Stimulated activated memory B cell treated with anti-CD40 and anti-IgM and Interleukin-4, amounts not matched to agents 10 μg/mL and 1 μg/mL and 100 μg/mL, for 72 hours (primary cell): ENCODE measurements around the gene AGBL1.

ENCODE experiments used
- ATAC-seq: fragments of 150-1000 bp; cut with Tn5 transposase; 2 replicates; pipeline ENCODE4 v1.10.0; 2021
- H3K27ac Mint-ChIP-seq: one replicate; pipeline ENCODE4 v1.8.0; 2022; ENCODE audit warnings: mild to moderate bottlenecking, mixed read lengths
- H3K27me3 Mint-ChIP-seq: one replicate; pipeline ENCODE4 v1.8.0; 2022; ENCODE audit warnings: mixed read lengths
- H3K36me3 Mint-ChIP-seq: one replicate; pipeline ENCODE4 v1.8.0; 2022; ENCODE audit warnings: mixed read lengths
- H3K4me1 Mint-ChIP-seq: one replicate; pipeline ENCODE4 v1.8.0; 2022; ENCODE audit warnings: mixed read lengths
- H3K4me3 Mint-ChIP-seq: one replicate; pipeline ENCODE4 v1.8.0; 2022; ENCODE audit warnings: mild to moderate bottlenecking, moderate library complexity, mixed read lengths
- H3K9me3 Mint-ChIP-seq: one replicate; pipeline ENCODE4 v1.8.0; 2022; ENCODE audit warnings: mixed read lengths

Gene AGBL1

GRCh38 chr15:86591158-86591557, 511.5 kb downstream of the AGBL1 start:
- H3K9me3 Mint-ChIP-seq = peaks cover 8% of the 10 kb centered on the region
- H3K36me3 Mint-ChIP-seq = no peaks in the 10 kb centered on the region
- no peak overlapping the region for H3K27ac Mint-ChIP-seq
- no peaks in the 10 kb centered on the region for H3K27me3 Mint-ChIP-seq
- no peak overlapping the region for H3K4me3 Mint-ChIP-seq
- no peaks in the 10 kb centered on the region for H3K4me1 Mint-ChIP-seq
- ATAC-seq = no peak

GRCh38 chr15:86591994-86592735, 512.5 kb downstream of the AGBL1 start:
- Mint-ChIP-seq H3K36me3 (no peaks in the 10 kb centered on the region), H3K27me3 (no peaks in the 10 kb centered on the region), H3K4me3 (no peak overlapping the region), H3K9me3 (peaks cover 13% of the 10 kb centered on the region), H3K27ac (no peak overlapping the region), H3K4me1 (no peaks in the 10 kb centered on the region)
- ATAC-seq = no peak

DNA sequence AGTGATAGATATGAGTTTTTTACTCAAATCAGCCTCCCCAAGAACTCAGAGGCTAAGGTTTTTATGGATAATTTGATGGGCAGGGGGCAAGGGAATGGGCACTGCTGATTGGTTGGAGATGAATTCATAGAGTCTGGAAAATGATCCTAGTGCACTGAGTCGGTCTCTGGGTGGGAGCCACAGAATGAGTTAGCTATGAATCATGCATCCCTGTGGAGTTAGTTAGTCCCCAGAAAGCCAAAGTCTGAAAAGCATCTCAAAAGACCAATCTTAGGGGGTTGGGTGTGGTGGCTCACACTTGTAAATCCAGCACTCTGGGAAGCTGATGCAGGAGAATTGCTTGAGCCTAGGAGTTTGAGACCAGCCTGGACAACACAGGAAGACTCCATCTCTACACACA, 516.1 kb downstream of the AGBL1 start:
- Mint-ChIP-seq H3K27me3 (no peaks in the 10 kb centered on the region), H3K4me1 (no peaks in the 10 kb centered on the region), H3K9me3 (peaks cover 10% of the 10 kb centered on the region), H3K36me3 (no peaks in the 10 kb centered on the region), H3K27ac (no peak overlapping the region), H3K4me3 (no peak overlapping the region)
- ATAC-seq = no peak

GRCh38 chr15:86603466-86603865, 523.8 kb downstream of the AGBL1 start:
- Mint-ChIP-seq H3K4me1 (no peaks in the 10 kb centered on the region), H3K9me3 (peaks cover 4% of the 10 kb centered on the region), H3K4me3 (no peak overlapping the region), H3K27me3 (no peaks in the 10 kb centered on the region), H3K36me3 (no peaks in the 10 kb centered on the region), H3K27ac (no peak overlapping the region)
- no peak for ATAC-seq

GRCh38 chr15:86608461-86609205, 529.0 kb downstream of the AGBL1 start:
- no peak for ATAC-seq
- no peaks in the 10 kb centered on the region for H3K27me3 Mint-ChIP-seq
- peaks cover 4% of the 10 kb centered on the region for H3K9me3 Mint-ChIP-seq

GRCh38 chr15:86609275-86609674, 529.6 kb downstream of the AGBL1 start:
- no peak for ATAC-seq
- no peaks in the 10 kb centered on the region for H3K36me3 Mint-ChIP-seq
- peaks cover 4% of the 10 kb centered on the region for H3K9me3 Mint-ChIP-seq
- H3K27me3 Mint-ChIP-seq = no peaks in the 10 kb centered on the region
- no peak overlapping the region for H3K27ac Mint-ChIP-seq
- H3K4me1 Mint-ChIP-seq = no peaks in the 10 kb centered on the region
- H3K4me3 Mint-ChIP-seq = no peak overlapping the region

More at GRCh38 chr15:86608461-86609205, 529.0 kb downstream of the AGBL1 start:
- Mint-ChIP-seq H3K4me1 (no peaks in the 10 kb centered on the region), H3K27ac (no peak overlapping the region), H3K36me3 (no peaks in the 10 kb centered on the region), H3K4me3 (no peak overlapping the region)

DNA sequence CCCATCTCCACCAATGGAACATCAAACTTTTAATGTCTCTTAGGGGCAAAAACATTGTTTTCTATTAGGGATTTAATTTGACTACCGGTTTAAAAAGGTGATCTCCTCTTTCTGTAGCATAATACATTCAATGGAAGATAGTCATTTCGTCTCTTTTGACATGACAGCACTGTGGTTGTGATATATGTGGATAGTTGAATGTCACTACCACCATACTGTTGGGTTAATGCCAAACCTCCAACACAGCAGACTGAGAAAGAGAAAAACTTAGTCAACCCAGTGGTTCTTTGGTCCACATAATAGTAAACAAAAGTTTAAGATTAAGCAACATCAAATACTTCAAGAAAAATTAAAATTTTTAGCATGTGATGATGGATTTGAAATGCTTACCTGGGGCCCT, 530.4 kb downstream of the AGBL1 start:
- Mint-ChIP-seq H3K9me3 (peaks cover 4% of the 10 kb centered on the region), H3K27ac (no peak overlapping the region), H3K4me1 (no peaks in the 10 kb centered on the region), H3K36me3 (no peaks in the 10 kb centered on the region), H3K27me3 (no peaks in the 10 kb centered on the region), H3K4me3 (no peak overlapping the region)
- no peak for ATAC-seq

- H3K27ac Mint-ChIP-seq = no peak overlapping the region
- H3K4me1 Mint-ChIP-seq = no peaks in the 10 kb centered on the region
- no peaks in the 10 kb centered on the region for H3K27me3 Mint-ChIP-seq
- peaks cover 3% of the 10 kb centered on the region for H3K9me3 Mint-ChIP-seq
- H3K36me3 Mint-ChIP-seq = no peaks in the 10 kb centered on the region
- ATAC-seq = no peak
- H3K4me3 Mint-ChIP-seq = no peak overlapping the region
These were observed 531.9 kb downstream of the AGBL1 start for GRCh38 chr15:86611417-86612040.

GRCh38 chr15:86615411-86615810, 535.7 kb downstream of the AGBL1 start:
- no peaks in the 10 kb centered on the region for H3K4me1 Mint-ChIP-seq
- no peak overlapping the region for H3K27ac Mint-ChIP-seq
- H3K9me3 Mint-ChIP-seq = peaks cover 3% of the 10 kb centered on the region
- H3K4me3 Mint-ChIP-seq = no peak overlapping the region
- no peaks in the 10 kb centered on the region for H3K36me3 Mint-ChIP-seq
- H3K27me3 Mint-ChIP-seq = no peaks in the 10 kb centered on the region
- ATAC-seq = no peak

GRCh38 chr15:86615816-86616215, 536.1 kb downstream of the AGBL1 start:
- Mint-ChIP-seq H3K4me1 (no peaks in the 10 kb centered on the region), H3K27ac (no peak overlapping the region), H3K27me3 (no peaks in the 10 kb centered on the region), H3K36me3 (no peaks in the 10 kb centered on the region), H3K9me3 (peaks cover 3% of the 10 kb centered on the region), H3K4me3 (no peak overlapping the region)
- ATAC-seq = no peak

GRCh38 chr15:86616771-86617170, 537.1 kb downstream of the AGBL1 start:
- no peak overlapping the region for H3K4me3 Mint-ChIP-seq

GRCh38 chr15:86620157-86620556, 540.5 kb downstream of the AGBL1 start:
- Mint-ChIP-seq H3K4me1 (no peaks in the 10 kb centered on the region), H3K4me3 (no peak overlapping the region), H3K9me3 (peaks cover 2% of the 10 kb centered on the region), H3K36me3 (no peaks in the 10 kb centered on the region), H3K27me3 (no peaks in the 10 kb centered on the region), H3K27ac (no peak overlapping the region)
- ATAC-seq = no peak

More at GRCh38 chr15:86616771-86617170, 537.1 kb downstream of the AGBL1 start:
- H3K9me3 Mint-ChIP-seq = peaks cover 3% of the 10 kb centered on the region
- H3K4me1 Mint-ChIP-seq = no peaks in the 10 kb centered on the region
- H3K27ac Mint-ChIP-seq = no peak overlapping the region
- no peaks in the 10 kb centered on the region for H3K27me3 Mint-ChIP-seq
- ATAC-seq = no peak
- H3K36me3 Mint-ChIP-seq = no peaks in the 10 kb centered on the region

DNA sequence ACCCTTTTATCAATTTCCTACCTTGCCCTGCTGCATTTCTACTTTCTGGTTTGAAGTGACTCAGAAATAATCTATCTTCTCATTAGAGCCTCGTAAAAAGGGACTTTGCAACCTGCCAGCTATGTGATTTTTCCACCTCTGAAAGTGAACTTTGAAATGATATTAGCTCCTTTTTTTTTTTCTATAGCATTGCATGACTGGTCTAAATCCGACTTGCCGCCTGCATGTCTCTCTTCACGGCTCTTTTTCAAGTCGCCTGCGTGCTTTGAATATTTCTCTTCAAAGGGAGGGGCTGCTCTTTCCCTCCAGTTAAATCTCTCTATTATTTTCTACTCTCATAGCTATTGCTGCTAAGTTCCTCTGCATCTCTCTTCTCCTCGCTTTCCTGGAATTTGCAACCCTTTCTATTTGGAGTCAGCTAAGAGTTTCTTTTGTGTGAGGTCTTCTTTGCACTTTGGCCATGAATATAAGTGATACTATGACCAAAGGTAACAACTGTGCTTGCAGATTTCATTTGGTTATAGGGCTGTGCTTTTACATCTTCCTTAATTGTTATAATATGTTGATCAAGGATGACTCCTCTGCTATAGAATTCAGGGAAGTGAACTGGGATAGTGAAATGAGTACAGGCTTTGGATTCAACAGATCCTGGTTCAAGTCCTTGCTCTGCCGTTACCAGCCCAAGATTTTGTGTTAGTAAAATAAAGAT, 541.1 kb downstream of the AGBL1 start:
- Mint-ChIP-seq H3K9me3 (no peaks in the 10 kb centered on the region), H3K4me1 (no peaks in the 10 kb centered on the region), H3K27ac (no peak overlapping the region), H3K36me3 (no peaks in the 10 kb centered on the region), H3K4me3 (no peak overlapping the region), H3K27me3 (no peaks in the 10 kb centered on the region)
- ATAC-seq = no peak

GRCh38 chr15:86623236-86623635, 543.6 kb downstream of the AGBL1 start:
- Mint-ChIP-seq H3K36me3 (no peaks in the 10 kb centered on the region), H3K27me3 (no peaks in the 10 kb centered on the region), H3K27ac (no peak overlapping the region), H3K4me1 (no peaks in the 10 kb centered on the region), H3K9me3 (no peaks in the 10 kb centered on the region), H3K4me3 (no peak overlapping the region)
- ATAC-seq = no peak
